SK-N-SH (cell line): ENCODE data around the gene FGB. TPM values are rescaled to one million over a fixed set of nuclear protein-coding genes. Genes with fewer than 3 reads are reported as not detected.

ENCODE experiments used
- CTCF ChIA-PET: fragments of 300-600, 350-600 bp; formaldehyde crosslinking; extraction: SDS; loops from one replicate; lab custom pipeline; 2021; lab: Yijun Ruan, JAX
- POLR2A ChIA-PET: fragments of 350-600 bp; sonication (Branson Sonifier 250); formaldehyde crosslinking; extraction: SDS; loops from one replicate; lab custom pipeline; 2020; ENCODE audit warnings: antibody characterized with exemption, inconsistent platforms; lab: Yijun Ruan, JAX
- DNase-seq: peaks from one replicate; pipeline ENCODE4 v3.0.0; 2012
- H2AFZ ChIP-seq: fragments of 200-600 bp; sonication (generic); 2 replicates; pipeline ENCODE4 v1.8.1; 2016; ENCODE audit warnings: antibody characterized with exemption, mild to moderate bottlenecking, low read depth
- H3F3A ChIP-seq: fragments of 200-600 bp; sonication (generic); replicated peaks from 2 replicates; pipeline ENCODE3; 2016; ENCODE audit warnings: antibody characterized with exemption, mild to moderate bottlenecking; ENCODE audit not compliant: insufficient read depth
- H3K27ac ChIP-seq, 2 experiments: fragments of 200-500 bp in 1 of 2; fragments of 200-600 bp in 1 of 2; sonication (Bioruptor generic) in 1 of 2; sonication (generic), shearing (Covaris generic) in 1 of 2; 2 replicates each; pipeline versions ENCODE4 v1.5.1 to v1.6.1; 2014 to 2016; ENCODE audit warnings: low read depth in 2 of 2, inconsistent platforms in 1 of 2, low read length in 1 of 2, mild to moderate bottlenecking in 1 of 2, mixed read lengths in 1 of 2
- H3K27me3 ChIP-seq: fragments of 200-600 bp; sonication (generic), shearing (Covaris generic); 2 replicates; pipeline ENCODE4 v1.6.1; 2016; ENCODE audit warnings: mixed run types; ENCODE audit not compliant: insufficient read depth
- H3K36me3 ChIP-seq, 2 experiments: fragments of 200-500 bp in 1 of 2; fragments of 200-600 bp in 1 of 2; sonication (Bioruptor generic) in 1 of 2; sonication (generic) in 1 of 2; replicated peaks in 1 of 2; 2 replicates each; pipeline versions ENCODE3 to v1.5.1; 2014 to 2016; ENCODE audit warnings: low read length in 1 of 2, mild to moderate bottlenecking in 1 of 2; ENCODE audit not compliant: insufficient read depth in 2 of 2, control insufficient read depth in 1 of 2
- H3K4me1 ChIP-seq, 2 experiments: fragments of 200-500 bp in 1 of 2; fragments of 200-600 bp in 1 of 2; sonication (Bioruptor generic) in 1 of 2; sonication (generic), shearing (Covaris generic) in 1 of 2; 2 replicates each; pipeline versions ENCODE4 v1.5.1 to v1.6.1; 2014 to 2016; ENCODE audit warnings: low read depth in 1 of 2, low read length in 1 of 2, mixed run types in 1 of 2; ENCODE audit not compliant: insufficient read depth in 2 of 2, control insufficient read depth in 1 of 2
- H3K4me2 ChIP-seq: fragments of 200-600 bp; sonication (generic), shearing (Covaris generic); 2 replicates; pipeline ENCODE4 v1.6.1; 2017; ENCODE audit warnings: mixed run types
- H3K4me3 ChIP-seq, 2 experiments: fragments of 200-500 bp in 1 of 2; fragments of 200-600 bp in 1 of 2; sonication (Bioruptor generic) in 1 of 2; sonication (generic), shearing (Covaris generic) in 1 of 2; 2 replicates each; pipeline versions ENCODE4 v1.5.1 to v1.8.1; 2014 to 2016; ENCODE audit warnings: low read depth in 2 of 2, inconsistent platforms in 1 of 2, low read length in 1 of 2, mild to moderate bottlenecking in 1 of 2, mixed read lengths in 1 of 2, moderate library complexity in 1 of 2
- H3K79me2 ChIP-seq: fragments of 200-600 bp; sonication (generic); 2 replicates; pipeline ENCODE4 v1.8.1; 2017; ENCODE audit warnings: mild to moderate bottlenecking; ENCODE audit not compliant: insufficient read depth
- H3K9ac ChIP-seq: fragments of 200-600 bp; sonication (generic); 2 replicates; pipeline ENCODE4 v1.6.1; 2017; ENCODE audit warnings: mixed run types
- H3K9me2 ChIP-seq: fragments of 200-600 bp; sonication (generic); 2 replicates; pipeline ENCODE4 v1.6.1; 2017; ENCODE audit warnings: mixed run types
- H3K9me3 ChIP-seq: fragments of 200-600 bp; sonication (generic); 2 replicates; pipeline ENCODE4 v1.6.1; 2017; ENCODE audit warnings: mixed run types, mild to moderate bottlenecking, moderate library complexity
- H4K20me1 ChIP-seq: fragments of 200-600 bp; sonication (generic); 2 replicates; pipeline ENCODE4 v1.6.1; 2017; ENCODE audit warnings: mild to moderate bottlenecking, mixed run types; ENCODE audit not compliant: insufficient read depth
- CHD2 ChIP-seq: fragments of 150-350 bp; IDR thresholded peaks from 2 replicates; pipeline ENCODE4 v1.6.1; 2018; ENCODE audit warnings: low read length; ENCODE audit not compliant: partially characterized antibody
- ELF1 ChIP-seq: IDR thresholded peaks from 2 replicates; pipeline ENCODE4 v1.4.0; 2012
- FOXJ3 ChIP-seq: sonication (generic); formaldehyde crosslinking; IDR thresholded peaks from 2 replicates; pipeline ENCODE4 v1.5.1; 2020; ENCODE audit warnings: mild to moderate bottlenecking, missing genetic modification reagents
- GATA2 ChIP-seq: sonication (generic); formaldehyde crosslinking; IDR thresholded peaks from 2 replicates; pipeline ENCODE4 v1.5.0; 2020; ENCODE audit warnings: mild to moderate bottlenecking, missing genetic modification reagents
- JUND ChIP-seq: IDR thresholded peaks from 2 replicates; pipeline ENCODE4 v1.4.0; 2012
- NFIC ChIP-seq: IDR thresholded peaks from 2 replicates; pipeline ENCODE4 v1.4.0; 2012; ENCODE audit warnings: borderline replicate concordance
- POLR2AphosphoS5 ChIP-seq: IDR thresholded peaks from 2 replicates; pipeline ENCODE4 v1.6.1; 2012; ENCODE audit warnings: low read depth, low read length
- RCOR1 ChIP-seq: fragments of 150-350 bp; IDR thresholded peaks from 2 replicates; pipeline ENCODE4 v1.6.1; 2017; ENCODE audit warnings: antibody characterized with exemption, low read length
- YY1 ChIP-seq: IDR thresholded peaks from 2 replicates; pipeline ENCODE4 v1.4.0; 2012; ENCODE audit warnings: low read depth, mild to moderate bottlenecking
- WGBS: methylation state at CpG from one replicate; pipeline ENCODE4 v1.1.6; 2017; ENCODE audit warnings: low lambda C conversion rate; 5-methylcytosine and 5-hydroxymethylcytosine counted together
- polyA plus RNA-seq, 3 experiments: library from polyadenylated mRNA; depleted of rRNA; stranded (reverse); fragments of >200 nt; gene quantifications; 2 replicates each; pipeline ENCODE4 v1.2.3, GENCODE V29; 2012
- TF ChIP-seq, protein P1 (sequence below): fragments of 150-350 bp; IDR thresholded peaks from 2 replicates; pipeline ENCODE4 v1.6.1; 2016; ENCODE audit warnings: mild to moderate bottlenecking, low read depth, low read length
- TF ChIP-seq, protein P2 (sequence below): IDR thresholded peaks from 2 replicates; pipeline ENCODE4; 2012

The FGB gene
- polyA plus RNA-seq, 1 of the 3 experiments (the other 2 are of a cell fraction), result not detected

DNA sequence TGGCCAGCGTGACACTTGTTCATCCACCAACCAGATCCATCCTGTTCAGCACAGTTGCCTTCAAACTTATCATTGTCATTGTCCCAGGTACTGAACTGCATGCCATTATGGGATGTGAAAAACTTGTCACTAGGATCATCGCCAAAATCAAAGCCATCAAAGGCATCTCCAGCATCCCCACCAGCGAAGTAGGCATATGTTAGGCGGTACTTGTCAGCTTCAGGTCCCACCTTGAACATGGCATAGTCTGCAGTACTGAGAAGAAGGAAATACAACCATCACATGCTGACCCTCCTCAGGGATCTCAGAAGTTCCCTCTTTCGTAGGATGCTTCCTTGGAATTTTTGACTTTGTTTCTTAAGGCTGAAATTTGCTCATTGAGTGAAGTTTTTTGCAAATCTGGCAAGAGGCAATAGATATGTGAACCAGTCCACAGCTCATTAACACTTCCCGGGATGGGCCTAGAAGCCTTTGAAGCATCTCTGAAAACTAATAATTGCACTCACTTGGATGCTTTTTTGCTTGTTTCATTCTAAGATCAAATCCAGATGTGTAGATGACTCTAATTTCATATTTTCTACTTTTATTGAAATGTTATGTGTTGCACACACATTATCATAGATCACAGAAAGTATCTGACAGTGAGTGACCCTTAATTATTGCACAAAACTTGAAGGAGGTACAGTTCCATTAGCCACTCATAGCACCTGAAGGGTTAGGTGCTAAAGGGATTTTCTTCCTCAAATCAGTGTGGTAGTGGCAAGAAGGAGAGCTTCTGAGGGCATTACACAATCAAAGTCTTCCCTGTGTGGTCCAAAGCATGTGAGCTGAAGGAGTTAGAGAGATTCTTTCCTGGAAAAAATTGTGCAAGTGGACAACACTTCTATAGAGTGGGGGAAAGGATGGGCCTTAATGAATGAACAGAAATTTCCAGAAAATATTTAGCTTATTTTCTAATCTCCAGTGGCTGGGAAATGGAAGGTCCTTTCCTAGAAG lies 44.2 kb downstream of the FGB start (continued):
- no peak for TF ChIP-seq FOXJ3
- no peak for TF ChIP-seq GATA2 (CRISPR knock-in tag)
- TF ChIP-seq, all 33 proteins: peak for 0

DNA sequence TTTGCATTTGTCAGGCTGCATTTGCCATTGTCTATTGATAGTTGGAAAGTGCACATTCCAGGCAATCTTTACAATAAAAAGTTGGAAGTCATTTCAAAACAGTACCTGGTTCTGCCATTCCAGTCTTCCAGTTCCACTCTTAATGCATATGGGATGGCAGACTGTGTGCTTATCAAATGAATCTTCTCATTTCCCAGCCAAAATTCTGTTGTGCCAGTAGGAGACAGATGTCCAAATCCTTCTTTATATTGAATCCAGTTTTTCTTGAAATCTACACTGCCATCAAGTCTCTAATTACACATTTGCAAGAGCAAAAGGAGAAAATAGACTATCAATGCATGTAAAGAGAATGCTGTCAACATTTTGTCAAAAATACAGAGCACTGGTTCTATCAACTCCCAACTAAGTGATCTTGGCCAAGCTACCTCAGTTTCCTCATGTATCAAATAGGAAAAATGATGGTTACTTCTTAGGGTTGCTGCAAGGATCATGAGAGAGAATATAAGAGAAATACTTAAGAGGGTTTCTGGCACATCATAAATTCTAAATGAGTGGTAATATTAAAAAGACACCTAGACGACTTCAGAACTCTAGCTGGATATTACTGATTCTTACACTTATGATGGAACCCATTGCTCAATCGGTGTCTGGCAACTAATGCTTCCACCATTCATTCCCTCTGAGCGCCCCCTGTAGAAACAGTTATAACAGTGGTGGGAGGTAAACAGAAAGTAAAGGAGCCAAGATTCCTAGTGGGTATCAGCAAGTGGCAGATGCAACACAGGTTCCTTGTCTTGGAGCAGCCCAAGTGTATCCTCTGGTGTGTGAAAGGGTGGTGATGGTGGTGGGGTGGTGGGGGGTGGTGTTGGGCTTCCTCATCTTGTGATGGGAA lies 45.8 kb downstream of the FGB start:
- Histone ChIP-seq H3K4me3 (no peak overlapping the region), H3K4me2 (no peak overlapping the region), H3K79me2 (no peaks in the 10 kb centered on the region), H3K36me3 (no peaks in the 10 kb centered on the region), H3F3A (no peaks in the 10 kb centered on the region), H3K9ac (no peak overlapping the region), H3K27me3 (0 out of 2 replicates have a peak, but pooled peaks cover 5% of the 10 kb centered on the region), H3K9me3 (no peaks in the 10 kb centered on the region), H2AFZ (no peak overlapping the region), H3K9me2 (no peaks in the 10 kb centered on the region), H4K20me1 (no peaks in the 10 kb centered on the region), H3K4me1 (no peaks in the 10 kb centered on the region), H3K27ac (no peak overlapping the region)
- CTCF ChIA-PET, result interaction anchor here (2.1 to 3.5 kb wide), 3 partner anchors 10 to 56 kb away, joined by 11 to 13 read pairs (median 11); no protein-coding TSS in a partner anchor
- POLR2A ChIA-PET, result no interaction called here
- WGBS, result 18% methylated on average over 3 of the region's 3 CpGs
- TF ChIP-seq CHD2 (no peak), NFIC (no peak), FOXJ3 (no peak), YY1 (no peak), POLR2AphosphoS5 (no peak), ELF1 (no peak), JUND (no peak), GATA2 (CRISPR knock-in tag) (no peak), RCOR1 (no peak)
- TF ChIP-seq, protein P1, sequence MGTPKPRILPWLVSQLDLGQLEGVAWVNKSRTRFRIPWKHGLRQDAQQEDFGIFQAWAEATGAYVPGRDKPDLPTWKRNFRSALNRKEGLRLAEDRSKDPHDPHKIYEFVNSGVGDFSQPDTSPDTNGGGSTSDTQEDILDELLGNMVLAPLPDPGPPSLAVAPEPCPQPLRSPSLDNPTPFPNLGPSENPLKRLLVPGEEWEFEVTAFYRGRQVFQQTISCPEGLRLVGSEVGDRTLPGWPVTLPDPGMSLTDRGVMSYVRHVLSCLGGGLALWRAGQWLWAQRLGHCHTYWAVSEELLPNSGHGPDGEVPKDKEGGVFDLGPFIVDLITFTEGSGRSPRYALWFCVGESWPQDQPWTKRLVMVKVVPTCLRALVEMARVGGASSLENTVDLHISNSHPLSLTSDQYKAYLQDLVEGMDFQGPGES, result no peak
- TF ChIP-seq, protein P2, sequence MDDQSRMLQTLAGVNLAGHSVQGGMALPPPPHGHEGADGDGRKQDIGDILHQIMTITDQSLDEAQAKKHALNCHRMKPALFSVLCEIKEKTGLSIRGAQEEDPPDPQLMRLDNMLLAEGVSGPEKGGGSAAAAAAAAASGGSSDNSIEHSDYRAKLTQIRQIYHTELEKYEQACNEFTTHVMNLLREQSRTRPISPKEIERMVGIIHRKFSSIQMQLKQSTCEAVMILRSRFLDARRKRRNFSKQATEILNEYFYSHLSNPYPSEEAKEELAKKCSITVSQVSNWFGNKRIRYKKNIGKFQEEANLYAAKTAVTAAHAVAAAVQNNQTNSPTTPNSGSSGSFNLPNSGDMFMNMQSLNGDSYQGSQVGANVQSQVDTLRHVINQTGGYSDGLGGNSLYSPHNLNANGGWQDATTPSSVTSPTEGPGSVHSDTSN, result no peak
- no peak for DNase-seq
